Neural cell (in vitro differentiated cells): ENCODE results near the gene MCM3AP. TPM values are rescaled to one million over a fixed set of nuclear protein-coding genes. Genes with fewer than 3 reads are reported as not detected.

Source experiments
- H2AFZ ChIP-seq: fragments of 200-600, 300-800 bp; sonication (generic), shearing (Covaris generic); 2 replicates; pipeline ENCODE4 v1.6.0; 2014; ENCODE audit warnings: low read depth, mild to moderate bottlenecking, antibody characterized with exemption, low read length, moderate library complexity
- H3F3A ChIP-seq: fragments of 200-600 bp; shearing (Covaris generic); 2 replicates; pipeline ENCODE4 v1.6.1; 2016; ENCODE audit warnings: mild to moderate bottlenecking, moderate library complexity, mixed read lengths, antibody characterized with exemption, low read length; ENCODE audit not compliant: insufficient read depth, poor library complexity, severe bottlenecking
- H3K27ac ChIP-seq: fragments of 200-600, 300-800 bp; sonication (generic), shearing (Covaris generic); 2 replicates; pipeline ENCODE4 v1.5.1; 2014; ENCODE audit warnings: mild to moderate bottlenecking, low read length, moderate library complexity
- H3K27me3 ChIP-seq: fragments of 300-800, 200-600 bp; sonication (generic), shearing (Covaris generic); 2 replicates; pipeline ENCODE4 v1.6.0; 2014; ENCODE audit warnings: mild to moderate bottlenecking, low read depth, low read length, moderate library complexity; ENCODE audit not compliant: insufficient read depth
- H3K36me3 ChIP-seq: fragments of 300-800, 200-600 bp; sonication (generic), shearing (Covaris generic); 2 replicates; pipeline ENCODE4 v1.5.1; 2014; ENCODE audit warnings: mild to moderate bottlenecking, antibody characterized with exemption, low read length, moderate library complexity; ENCODE audit not compliant: insufficient read depth
- H3K4me2 ChIP-seq: fragments of 300-800, 200-600 bp; sonication (generic), shearing (Covaris generic); 2 replicates; pipeline ENCODE4 v1.6.0; 2014; ENCODE audit warnings: mild to moderate bottlenecking, low read length
- H3K4me3 ChIP-seq: fragments of 300-800, 200-600 bp; sonication (generic), shearing (Covaris generic); 2 replicates; pipeline ENCODE4 v1.5.1; 2014; ENCODE audit warnings: mild to moderate bottlenecking, low read length, moderate library complexity
- H3K79me2 ChIP-seq: fragments of 200-600 bp; shearing (Covaris generic); replicated peaks from 2 replicates; pipeline ENCODE4 v1.6.0; 2014; ENCODE audit warnings: mild to moderate bottlenecking, low read length, moderate library complexity; ENCODE audit not compliant: insufficient read depth
- H3K9ac ChIP-seq: fragments of 300-800, 200-600 bp; sonication (generic), shearing (Covaris generic); 2 replicates; pipeline ENCODE4 v1.6.1; 2016; ENCODE audit warnings: mild to moderate bottlenecking, low read length, mixed read lengths
- H3K9me2 ChIP-seq: fragments of 200-600 bp; shearing (Covaris generic); 2 replicates; pipeline ENCODE4 v1.6.1; 2016; ENCODE audit warnings: mild to moderate bottlenecking, low read length, mixed read lengths; ENCODE audit not compliant: insufficient read depth
- H3K9me3 ChIP-seq: fragments of 200-600, 300-800 bp; sonication (generic), shearing (Covaris generic); 2 replicates; pipeline ENCODE4 v1.6.1; 2016; ENCODE audit warnings: mild to moderate bottlenecking, mixed run types, low read length, moderate library complexity, mixed read lengths
- H4K20me1 ChIP-seq: fragments of 200-600 bp; shearing (Covaris generic); 2 replicates; pipeline ENCODE4 v1.6.1; 2016; ENCODE audit warnings: mild to moderate bottlenecking, mixed run types; ENCODE audit not compliant: insufficient read depth
- EP300 ChIP-seq: fragments of 450-650 bp; conservative IDR thresholded peaks from 2 replicates; pipeline ENCODE4 v1.6.1; 2014; ENCODE audit warnings: antibody characterized with exemption, mild to moderate bottlenecking, moderate library complexity; ENCODE audit not compliant: poor library complexity, severe bottlenecking
- EZH2 ChIP-seq: fragments of 200-600, 300-800 bp; shearing (Covaris generic), sonication (generic); IDR thresholded peaks from 2 replicates; pipeline ENCODE4 v1.6.1; 2014; ENCODE audit warnings: antibody characterized with exemption, low read length, borderline replicate concordance, mild to moderate bottlenecking; ENCODE audit not compliant: insufficient read depth, poor library complexity, severe bottlenecking
- MXI1 ChIP-seq: fragments of 450-650 bp; conservative IDR thresholded peaks from 2 replicates; pipeline ENCODE4 v1.6.1; 2014; ENCODE audit warnings: antibody characterized with exemption, mild to moderate bottlenecking; ENCODE audit not compliant: poor library complexity, severe bottlenecking
- POLR2AphosphoS5 ChIP-seq: IDR thresholded peaks from 2 replicates; pipeline ENCODE4 v1.6.1; 2012
- RAD21 ChIP-seq: fragments of 450-650 bp; conservative IDR thresholded peaks from 2 replicates; pipeline ENCODE4 v1.6.1; 2014; ENCODE audit warnings: antibody characterized with exemption, mild to moderate bottlenecking, moderate library complexity
- REST ChIP-seq: IDR thresholded peaks from 2 replicates; pipeline ENCODE4 v1.6.1; 2012; ENCODE audit warnings: borderline replicate concordance
- SMC3 ChIP-seq: fragments of 450-650 bp; conservative IDR thresholded peaks from 2 replicates; pipeline ENCODE4 v1.6.1; 2014; ENCODE audit warnings: antibody characterized with exemption, mild to moderate bottlenecking, moderate library complexity; ENCODE audit not compliant: poor library complexity
- TAF1 ChIP-seq: IDR thresholded peaks from 2 replicates; pipeline ENCODE4 v1.6.1; 2012; ENCODE audit warnings: low read depth
- polyA plus RNA-seq: library from polyadenylated mRNA; depleted of rRNA; stranded (reverse); fragments of >200 nt; gene quantifications from 2 replicates; pipeline ENCODE4 v1.2.3, GENCODE V29; 2014
- TF ChIP-seq, protein P1 (sequence below): fragments of 450-650 bp; IDR thresholded peaks from 2 replicates; pipeline ENCODE4 v1.5.1; 2014; ENCODE audit warnings: antibody characterized with exemption, mild to moderate bottlenecking, moderate library complexity; ENCODE audit not compliant: poor library complexity, severe bottlenecking

MCM3AP gene
- polyA plus RNA-seq, 1 donor from 2014 or later, result 74.2 TPM

DNA sequence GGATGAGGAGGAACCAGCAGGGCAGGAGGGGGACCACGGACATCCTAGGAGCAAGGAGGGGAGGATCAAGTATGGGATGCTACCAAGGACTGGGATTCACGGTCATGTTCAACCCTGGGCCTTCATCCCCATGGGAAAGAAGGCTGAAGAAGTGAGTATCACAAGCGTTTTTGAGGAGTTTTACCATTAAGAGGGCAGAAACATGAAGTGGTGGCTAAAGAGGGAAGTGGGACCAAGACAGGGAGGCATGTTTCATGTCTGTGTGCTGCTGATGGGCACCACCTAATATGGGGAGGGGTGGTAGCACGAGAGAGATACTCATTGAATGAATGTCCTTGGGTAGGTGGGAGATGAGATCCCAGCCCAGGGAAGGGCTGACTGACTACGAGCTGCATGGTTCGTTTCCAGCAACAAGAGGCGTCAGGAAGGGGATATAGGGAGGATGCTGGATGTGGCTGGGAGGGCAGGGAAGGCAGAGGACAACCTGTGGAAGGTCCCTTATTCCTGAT lies 45.5 kb downstream of the MCM3AP start:
- no peaks in the 10 kb centered on the region for H3K9me2 ChIP-seq
- H3F3A ChIP-seq, result no peaks in the 10 kb centered on the region
- no peaks in the 10 kb centered on the region for H4K20me1 ChIP-seq
- no peaks in the 10 kb centered on the region for H3K27me3 ChIP-seq
- H2AFZ ChIP-seq, result no peak overlapping the region
- no peaks in the 10 kb centered on the region for H3K9me3 ChIP-seq
- H3K36me3 ChIP-seq, result peaks cover 21% of the 10 kb centered on the region
- no peaks in the 10 kb centered on the region for H3K79me2 ChIP-seq
- no peak overlapping the region for H3K9ac ChIP-seq
- no peak overlapping the region for H3K27ac ChIP-seq
- H3K4me2 ChIP-seq, result no peak overlapping the region
- TF ChIP-seq MXI1 (no peak), EP300 (no peak), RAD21 (no peak), POLR2AphosphoS5 (no peak), SMC3 (no peak), TAF1 (no peak)
- TF ChIP-seq, protein P1, sequence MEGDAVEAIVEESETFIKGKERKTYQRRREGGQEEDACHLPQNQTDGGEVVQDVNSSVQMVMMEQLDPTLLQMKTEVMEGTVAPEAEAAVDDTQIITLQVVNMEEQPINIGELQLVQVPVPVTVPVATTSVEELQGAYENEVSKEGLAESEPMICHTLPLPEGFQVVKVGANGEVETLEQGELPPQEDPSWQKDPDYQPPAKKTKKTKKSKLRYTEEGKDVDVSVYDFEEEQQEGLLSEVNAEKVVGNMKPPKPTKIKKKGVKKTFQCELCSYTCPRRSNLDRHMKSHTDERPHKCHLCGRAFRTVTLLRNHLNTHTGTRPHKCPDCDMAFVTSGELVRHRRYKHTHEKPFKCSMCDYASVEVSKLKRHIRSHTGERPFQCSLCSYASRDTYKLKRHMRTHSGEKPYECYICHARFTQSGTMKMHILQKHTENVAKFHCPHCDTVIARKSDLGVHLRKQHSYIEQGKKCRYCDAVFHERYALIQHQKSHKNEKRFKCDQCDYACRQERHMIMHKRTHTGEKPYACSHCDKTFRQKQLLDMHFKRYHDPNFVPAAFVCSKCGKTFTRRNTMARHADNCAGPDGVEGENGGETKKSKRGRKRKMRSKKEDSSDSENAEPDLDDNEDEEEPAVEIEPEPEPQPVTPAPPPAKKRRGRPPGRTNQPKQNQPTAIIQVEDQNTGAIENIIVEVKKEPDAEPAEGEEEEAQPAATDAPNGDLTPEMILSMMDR, result no peak
- no peak overlapping the region for H3K4me3 ChIP-seq

- H3K4me2 ChIP-seq, result no peak overlapping the region
- H4K20me1 ChIP-seq, result no peaks in the 10 kb centered on the region
- no peak overlapping the region for H2AFZ ChIP-seq
- H3K4me3 ChIP-seq, result no peak overlapping the region
- H3K9me2 ChIP-seq, result no peaks in the 10 kb centered on the region
- H3K9me3 ChIP-seq, result no peaks in the 10 kb centered on the region
- H3K9ac ChIP-seq, result no peak overlapping the region
- peaks cover 24% of the 10 kb centered on the region for H3K36me3 ChIP-seq
- H3K79me2 ChIP-seq, result no peaks in the 10 kb centered on the region
- no peak for TF ChIP-seq TAF1
- no peak for TF ChIP-seq EP300
- TF ChIP-seq, protein P1, result no peak
- TF ChIP-seq MXI1, result no peak
- TF ChIP-seq EZH2, result no peak
- TF ChIP-seq REST, result no peak
- TF ChIP-seq POLR2AphosphoS5, result no peak
- no peak for TF ChIP-seq SMC3
- TF ChIP-seq RAD21, result no peak
- H3F3A ChIP-seq, result no peaks in the 10 kb centered on the region
- H3K27ac ChIP-seq, result no peak overlapping the region
- no peaks in the 10 kb centered on the region for H3K27me3 ChIP-seq
These were observed 47.9 kb downstream of the MCM3AP start for GRCh38 chr21:46237474-46237873.
